Stimulated activated CD4-positive, alpha-beta T cell treated with anti-CD3 and anti-CD28 coated beads, Interleukin-12 subunit alpha, Interleukin-12 subunit beta, amount 100 ng/mL, for 24 hours (primary cell): ENCODE results near the gene SNX14.
"Not testable (repeated sequence)": the region's sequence is repeated elsewhere in the genome, so short reads cannot be mapped to it uniquely, and the experiment has no call there.

ENCODE experiments used
- DNase-seq, 2 experiments: peaks; one replicate each; pipeline ENCODE4 v3.0.0-alpha.2; 2020; ENCODE audit warnings: low read depth in 2 of 2

SNX14 gene

DNA sequence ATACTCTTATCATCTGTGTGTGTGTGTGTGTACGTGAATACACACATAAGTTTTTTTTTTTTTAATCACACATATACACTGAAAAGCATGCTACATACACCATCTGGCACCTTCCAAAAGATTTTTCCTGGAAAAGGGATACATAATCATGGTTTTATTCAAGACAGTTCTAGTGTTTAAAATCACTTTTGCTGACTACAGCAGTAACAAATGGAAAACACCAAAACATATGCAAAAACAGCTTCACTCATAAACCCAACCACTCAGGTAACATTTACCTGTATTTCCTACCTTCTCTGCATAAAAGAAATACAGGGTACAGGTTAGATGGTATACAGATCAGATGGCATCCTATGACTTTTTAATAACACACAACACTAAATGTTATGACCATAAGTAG is 2.5 kb downstream of the SNX14 start:
- no peak for DNase-seq

DNA sequence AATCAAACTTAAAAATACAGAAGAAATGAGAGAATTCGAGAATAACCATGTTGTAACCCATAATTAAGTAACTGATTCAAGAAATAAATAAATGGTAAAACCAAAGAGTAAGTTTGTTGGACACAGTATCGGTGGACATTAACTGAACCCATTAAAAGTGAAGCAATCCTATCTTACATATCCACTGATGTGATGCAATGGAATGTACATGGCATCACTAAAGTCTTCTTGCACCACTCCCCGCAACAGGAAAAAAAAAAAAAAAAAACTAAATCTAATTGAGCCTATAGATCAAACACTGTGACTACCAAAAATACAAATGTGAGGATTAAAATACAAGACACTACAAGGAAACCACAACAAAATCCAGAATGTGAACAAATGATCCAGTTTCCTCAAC is 7.9 kb downstream of the SNX14 start:
- DNase-seq: no peak

DNA sequence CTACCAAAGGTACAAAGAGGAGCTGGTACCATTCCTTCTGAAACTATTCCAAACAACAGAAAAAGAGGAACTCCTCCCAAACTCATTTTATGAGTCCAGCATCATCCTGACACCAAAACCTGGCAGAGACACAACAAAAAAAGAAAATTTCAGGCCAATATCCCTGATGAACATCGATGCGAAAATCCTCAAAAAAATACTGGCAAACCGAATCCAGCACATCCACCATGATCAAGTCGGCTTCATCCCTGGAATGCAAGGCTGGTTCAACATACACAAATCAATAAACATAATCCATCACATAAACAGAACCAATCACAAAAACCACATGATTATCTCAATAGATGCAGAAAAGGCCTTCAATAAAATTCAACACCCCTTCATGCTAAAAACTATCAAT is 10.8 kb downstream of the SNX14 start:
- DNase-seq: not testable (repeated sequence)

DNA sequence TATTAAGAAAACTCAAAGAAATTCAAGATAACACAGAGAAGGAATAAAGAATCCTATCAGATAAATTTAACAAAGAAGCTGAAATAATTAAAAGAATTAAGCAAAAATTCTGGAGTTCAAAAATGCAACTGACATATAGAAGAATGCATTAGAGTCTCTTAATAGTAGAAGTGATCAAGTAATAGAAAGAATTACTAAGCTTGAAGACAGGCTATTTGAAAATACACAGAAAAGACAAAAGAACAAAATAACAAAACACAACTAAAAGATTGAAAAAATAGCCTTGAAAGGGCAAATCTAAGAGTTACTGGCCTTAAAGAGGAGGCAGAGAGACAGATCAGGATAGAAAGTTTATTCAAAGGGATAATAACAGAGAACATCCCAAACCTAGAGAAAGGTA is 12.1 kb downstream of the SNX14 start:
- DNase-seq: no peak

- DNase-seq: no peak
Observed at GRCh38 chr6:85580878-85581267, 12.8 kb downstream of the SNX14 start.

GRCh38 chr6:85580118-85580877 is 13.4 kb downstream of the SNX14 start:
- no peak for DNase-seq

GRCh38 chr6:85579581-85579980 is 14.1 kb downstream of the SNX14 start:
- DNase-seq: no peak

DNA sequence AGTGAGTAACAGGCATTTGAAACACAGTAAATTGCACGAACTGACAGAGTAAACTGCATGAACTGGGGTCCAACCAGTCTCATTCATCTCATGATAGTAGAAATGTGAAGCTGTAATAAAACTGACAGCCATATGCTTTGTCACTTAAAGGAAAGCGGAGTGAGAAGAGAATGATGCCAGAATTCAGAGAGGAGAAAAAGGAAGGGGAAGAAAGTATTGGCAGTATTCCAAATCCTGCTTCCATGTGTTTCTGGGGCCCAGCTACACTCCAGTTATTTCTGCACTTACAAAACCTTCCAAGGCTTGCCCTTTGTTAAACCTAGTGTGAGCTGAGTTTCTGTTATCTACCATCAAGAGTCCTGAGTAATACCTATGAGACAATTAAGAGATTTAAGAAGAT is 17.2 kb downstream of the SNX14 start:
- no peak for DNase-seq

DNA sequence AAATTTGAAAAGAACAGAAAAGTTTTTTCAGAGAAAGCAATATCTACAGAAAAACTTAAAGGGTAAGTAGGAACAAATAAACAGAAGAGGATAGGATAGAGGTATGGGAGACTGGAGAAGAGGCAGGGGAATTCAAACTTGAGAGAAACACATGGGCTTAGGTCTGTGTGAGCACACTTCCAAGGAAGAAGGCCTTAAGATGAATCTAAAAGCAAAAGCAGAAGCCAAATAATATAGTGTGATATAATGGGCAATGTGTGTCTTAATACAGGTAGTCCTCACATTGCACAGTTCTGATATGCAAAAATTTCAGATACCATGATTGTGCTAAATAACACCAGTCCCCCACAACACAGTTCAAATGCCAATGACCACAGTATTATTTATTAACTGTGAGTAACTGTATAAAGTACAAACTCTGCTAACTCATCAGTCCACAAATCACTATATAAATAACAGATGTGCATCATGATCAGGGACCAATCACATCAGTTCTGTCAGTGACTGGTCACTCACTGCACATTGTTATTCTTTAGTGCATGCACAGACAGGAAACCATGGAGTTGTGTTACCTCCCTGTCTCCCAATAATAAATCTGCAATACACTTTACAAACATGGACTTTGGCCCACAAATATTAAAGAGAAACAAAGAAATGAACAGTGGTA is 18.6 kb downstream of the SNX14 start:
- no peak for DNase-seq

DNA sequence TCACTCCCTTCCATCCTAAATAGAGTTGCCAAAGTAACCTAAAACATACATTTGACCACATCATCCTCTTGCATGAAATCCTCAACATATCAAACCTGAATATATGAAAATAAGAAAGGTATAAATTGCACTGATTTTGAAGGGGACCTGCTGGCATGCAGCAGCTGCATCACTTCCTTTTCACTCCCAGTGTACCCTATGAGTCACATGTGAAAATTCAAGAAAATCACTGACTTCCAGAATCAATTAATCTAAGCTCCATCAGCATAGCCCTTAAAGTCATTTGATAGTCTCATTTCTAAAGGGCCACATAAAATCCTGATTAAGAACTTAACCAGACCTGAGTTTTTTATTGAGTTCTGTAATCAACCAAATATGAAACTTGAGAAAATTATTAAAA is 24.3 kb downstream of the SNX14 start:
- DNase-seq: no peak

- no peak for DNase-seq
Observed at GRCh38 chr6:85568411-85568810, 25.2 kb downstream of the SNX14 start.

DNA sequence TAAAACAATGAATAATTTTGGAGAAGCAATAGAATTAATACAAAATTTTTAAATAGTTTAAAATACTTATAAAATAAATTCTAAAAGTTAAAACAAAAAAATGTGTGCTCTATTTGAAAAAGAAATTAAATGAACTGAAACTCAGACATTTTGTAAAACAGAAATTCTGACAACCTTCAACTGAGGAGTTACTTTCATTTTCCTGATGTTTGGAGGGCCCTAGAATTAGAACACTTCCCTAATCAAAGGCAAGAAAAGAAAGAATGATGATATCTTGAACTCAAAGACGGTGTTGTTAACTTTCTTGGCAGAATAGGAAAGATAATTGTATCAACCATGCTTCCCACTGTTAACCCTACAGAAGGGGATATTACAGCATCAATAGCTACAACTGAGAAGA is 27.9 kb downstream of the SNX14 start:
- DNase-seq: no peak

DNA sequence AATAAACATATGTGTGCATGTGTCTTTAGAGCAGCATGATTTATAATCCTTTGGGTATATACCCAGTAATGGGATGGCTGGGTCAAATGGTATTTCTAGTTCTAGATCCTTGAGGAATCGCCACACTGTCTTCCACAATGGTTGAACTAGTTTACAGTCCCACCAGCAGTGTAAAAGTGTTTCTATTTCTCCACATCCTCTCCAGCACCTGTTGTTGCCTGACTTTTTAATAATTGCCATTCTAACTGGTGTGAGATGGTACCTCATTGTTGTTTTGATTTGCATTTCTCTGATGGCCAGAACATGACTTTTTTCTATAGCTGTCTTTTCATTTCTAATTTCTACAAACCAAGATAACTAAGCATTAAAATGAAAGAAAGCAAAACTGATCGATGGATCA is 29.4 kb downstream of the SNX14 start:
- DNase-seq: not testable (repeated sequence)

GRCh38 chr6:85561750-85562357 is 31.8 kb downstream of the SNX14 start:
- no peak for DNase-seq

DNA sequence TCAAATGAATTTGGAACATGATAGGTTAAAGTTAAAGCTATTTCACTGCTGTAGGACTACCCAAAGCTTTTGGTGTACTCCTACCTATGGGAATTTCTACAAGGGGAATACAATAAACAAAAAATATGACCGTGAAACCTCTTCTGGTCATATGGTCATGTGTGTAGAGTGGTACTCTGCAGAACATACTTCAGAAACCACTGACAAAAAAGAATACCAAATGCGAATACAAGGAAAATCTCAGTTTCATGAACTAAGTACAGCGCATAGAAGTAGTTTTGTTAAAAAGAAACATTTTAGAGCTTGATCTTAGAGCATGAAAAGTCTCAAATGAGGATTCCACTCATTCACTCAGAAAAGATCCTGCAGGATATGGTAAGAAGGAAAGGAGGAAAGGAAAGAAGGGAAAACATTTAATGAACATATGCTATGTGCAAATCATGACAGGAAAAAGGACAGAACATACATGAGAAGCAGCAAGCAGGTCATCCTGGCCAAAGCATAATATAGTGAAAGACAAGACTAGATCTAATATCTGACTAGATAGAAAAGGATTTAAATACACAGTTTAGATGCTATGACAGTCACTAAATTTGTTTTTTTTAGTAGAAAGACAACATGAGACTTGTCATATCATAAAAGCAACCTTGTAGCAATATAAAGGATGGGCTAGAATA is 36.5 kb downstream of the SNX14 start:
- DNase-seq: no peak

GRCh38 chr6:85552652-85553051 is 41.0 kb downstream of the SNX14 start:
- DNase-seq: no peak

DNA sequence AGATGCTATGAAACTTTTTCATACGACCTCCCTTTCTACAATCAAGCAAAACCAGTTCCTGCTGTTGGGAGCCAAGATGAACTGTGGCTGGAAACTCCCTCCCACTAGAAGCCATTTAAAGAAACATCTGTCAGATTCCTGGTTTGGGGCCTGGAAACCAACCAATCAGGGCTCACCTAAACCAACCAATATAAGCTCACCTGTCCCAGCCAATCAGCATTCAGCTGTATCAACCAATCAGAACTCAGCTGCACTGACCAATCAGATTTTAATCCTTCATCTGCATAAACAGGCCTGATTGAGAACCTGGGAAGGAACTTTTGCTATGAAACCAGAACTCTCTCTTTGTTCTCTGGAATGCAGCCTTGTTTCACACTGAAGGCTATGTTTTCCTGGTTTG is 42.4 kb downstream of the SNX14 start:
- no peak for DNase-seq

DNA sequence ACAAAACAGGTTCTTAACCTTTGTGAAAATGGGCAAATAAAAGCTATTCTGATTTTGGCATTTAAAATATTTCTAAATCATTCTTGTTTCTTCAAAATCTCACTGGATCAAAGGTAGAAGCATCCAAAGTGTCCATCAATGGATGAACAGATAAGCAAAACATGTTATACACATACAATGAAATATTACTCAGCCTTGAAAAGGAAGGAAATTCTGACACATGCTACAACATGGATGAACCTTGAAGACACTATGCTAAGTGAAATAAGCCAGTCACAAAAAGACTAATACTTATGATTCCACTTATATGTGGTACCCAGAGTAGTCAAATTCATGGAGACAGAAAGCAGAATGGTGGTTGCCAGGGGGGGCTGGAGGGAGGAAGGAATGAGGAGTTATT is 45.9 kb downstream of the SNX14 start:
- no peak for DNase-seq

DNA sequence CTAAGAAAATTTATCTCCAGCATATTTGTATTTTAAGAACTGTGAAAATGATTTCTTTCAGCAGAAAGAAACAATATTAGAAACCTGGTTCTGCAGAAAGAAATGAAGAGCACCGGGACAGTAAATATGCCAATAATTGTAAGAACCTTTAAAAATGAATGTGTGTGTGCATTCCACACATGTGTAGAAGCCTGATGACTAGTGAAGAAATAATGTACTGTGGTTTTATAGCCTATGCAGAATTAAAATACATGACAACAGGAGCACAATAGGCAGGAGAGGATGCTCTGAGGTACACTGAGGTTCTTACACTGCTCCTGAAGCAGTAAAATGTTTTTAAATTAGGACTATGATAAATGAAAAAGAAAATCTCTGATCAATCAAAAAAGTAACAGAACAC is 48.9 kb downstream of the SNX14 start:
- no peak for DNase-seq

DNA sequence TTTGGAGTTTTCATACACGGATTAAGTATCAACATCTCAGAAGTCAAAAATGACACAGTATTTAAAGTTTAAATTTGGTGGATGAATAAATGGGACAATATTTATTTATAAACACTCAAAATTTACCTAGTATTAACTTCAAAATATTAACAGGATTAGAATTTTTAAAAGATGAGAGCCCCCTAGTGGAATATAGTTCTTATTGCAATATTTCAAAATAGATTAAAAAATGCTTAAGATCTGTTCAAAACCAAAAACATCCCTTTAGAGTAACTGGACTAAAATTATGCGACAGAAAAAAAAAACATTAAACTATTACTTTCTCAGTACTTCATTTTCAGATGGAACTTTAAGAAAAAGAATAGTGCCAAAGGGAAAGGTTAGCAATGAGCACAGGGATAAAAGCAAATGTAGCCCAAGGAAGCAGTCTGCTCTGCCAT is 56.6 kb downstream of the SNX14 start:
- no peak for DNase-seq

- DNase-seq: not testable (repeated sequence)
Observed at GRCh38 chr6:85524281-85524680, 69.4 kb downstream of the SNX14 start.

GRCh38 chr6:85516168-85516567 is 77.5 kb downstream of the SNX14 start:
- DNase-seq: no peak
